Neuron (in vitro differentiated cells): ENCODE results near the gene CYP26C1.
"Not testable (repeated sequence)": the region's sequence is repeated elsewhere in the genome, so short reads cannot be mapped to it uniquely, and the experiment has no call there.

ENCODE experiments used
- H2AFZ ChIP-seq: one replicate; pipeline ENCODE4 v1.6.1; 2013; ENCODE audit warnings: low read depth, mild to moderate bottlenecking, inconsistent platforms, low read length, moderate library complexity
- H3K27me3 ChIP-seq: one replicate; pipeline ENCODE4 v1.6.1; 2013; ENCODE audit warnings: low read length; ENCODE audit not compliant: insufficient read depth
- H3K36me3 ChIP-seq: one replicate; pipeline ENCODE4 v1.6.1; 2013; ENCODE audit warnings: low read length; ENCODE audit not compliant: insufficient read depth
- H3K4me1 ChIP-seq: one replicate; pipeline ENCODE4 v1.6.1; 2013; ENCODE audit warnings: low read length; ENCODE audit not compliant: insufficient read depth
- H3K4me3 ChIP-seq: 2 replicates; pipeline ENCODE4 v1.5.1; 2013; ENCODE audit warnings: mild to moderate bottlenecking, low read length, moderate library complexity
- H3K9me3 ChIP-seq: one replicate; pipeline ENCODE4 v1.6.1; 2013; ENCODE audit warnings: low read length

CYP26C1 gene

GRCh38 chr10:93091960-93092359 is 31.4 kb downstream of the CYP26C1 start:
- Histone ChIP-seq H2AFZ (no peak overlapping the region), H3K4me3 (no peak overlapping the region), H3K27me3 (no peaks in the 10 kb centered on the region), H3K4me1 (peaks cover 4% of the 10 kb centered on the region), H3K9me3 (no peaks in the 10 kb centered on the region), H3K36me3 (no peaks in the 10 kb centered on the region)

- Histone ChIP-seq H3K4me3 (no peak overlapping the region), H3K4me1 (no peaks in the 10 kb centered on the region), H2AFZ (no peak overlapping the region), H3K27me3 (no peaks in the 10 kb centered on the region), H3K36me3 (no peaks in the 10 kb centered on the region), H3K9me3 (no peaks in the 10 kb centered on the region)
Observed at GRCh38 chr10:93095225-93095624, 34.6 kb downstream of the CYP26C1 start.

DNA sequence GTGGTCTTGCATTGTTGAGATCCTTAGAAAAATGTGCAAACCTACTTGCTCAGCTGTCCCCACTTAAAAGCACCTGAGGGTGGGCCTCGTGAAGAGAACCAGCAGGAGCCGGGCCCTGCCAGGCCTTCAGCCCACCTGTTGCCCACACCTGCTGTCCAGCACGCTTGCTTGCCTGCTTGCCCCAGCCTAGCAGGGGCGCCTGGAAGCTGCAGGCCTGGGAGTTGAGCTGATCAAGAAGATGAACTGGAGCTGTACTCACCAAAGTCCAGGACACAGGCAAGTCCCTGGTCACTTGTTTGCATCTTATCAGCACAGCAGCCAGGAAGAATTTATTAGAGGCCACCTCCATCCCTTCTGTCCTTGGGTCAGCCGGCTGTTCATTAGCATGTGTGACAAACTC is 36.3 kb downstream of the CYP26C1 start:
- Histone ChIP-seq H3K4me3 (no peak overlapping the region), H3K36me3 (no peaks in the 10 kb centered on the region), H2AFZ (no peak overlapping the region), H3K27me3 (no peaks in the 10 kb centered on the region), H3K4me1 (no peaks in the 10 kb centered on the region), H3K9me3 (no peaks in the 10 kb centered on the region)

- no peak overlapping the region for H3K4me3 ChIP-seq
- no peaks in the 10 kb centered on the region for H3K36me3 ChIP-seq
- no peaks in the 10 kb centered on the region for H3K9me3 ChIP-seq
- H3K27me3 ChIP-seq = no peaks in the 10 kb centered on the region
- H2AFZ ChIP-seq = no peak overlapping the region
- H3K4me1 ChIP-seq = no peaks in the 10 kb centered on the region
Observed at GRCh38 chr10:93097386-93097785, 36.8 kb downstream of the CYP26C1 start.

DNA sequence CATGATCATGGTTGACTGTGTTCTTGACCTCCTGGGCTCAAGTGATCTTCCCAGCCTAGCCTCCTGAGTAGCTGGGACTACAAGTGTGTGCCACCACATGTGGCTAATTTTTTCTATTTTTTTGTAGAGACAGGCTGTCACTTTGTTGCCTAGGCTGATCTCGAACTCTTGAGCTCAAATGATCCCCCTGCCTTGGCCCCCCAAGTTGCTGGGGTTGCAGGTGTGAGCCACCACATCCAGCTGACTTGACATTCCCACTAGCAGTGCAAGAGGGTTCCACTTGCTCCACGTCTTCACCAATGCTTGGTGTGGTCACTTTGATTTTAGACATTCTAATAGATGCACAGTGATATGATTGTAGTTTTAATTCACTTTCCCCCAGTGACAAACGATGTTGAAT is 38.2 kb downstream of the CYP26C1 start:
- Histone ChIP-seq H2AFZ (no peak overlapping the region), H3K4me1 (no peaks in the 10 kb centered on the region), H3K36me3 (no peaks in the 10 kb centered on the region), H3K4me3 (no peak overlapping the region), H3K27me3 (no peaks in the 10 kb centered on the region), H3K9me3 (no peaks in the 10 kb centered on the region)

DNA sequence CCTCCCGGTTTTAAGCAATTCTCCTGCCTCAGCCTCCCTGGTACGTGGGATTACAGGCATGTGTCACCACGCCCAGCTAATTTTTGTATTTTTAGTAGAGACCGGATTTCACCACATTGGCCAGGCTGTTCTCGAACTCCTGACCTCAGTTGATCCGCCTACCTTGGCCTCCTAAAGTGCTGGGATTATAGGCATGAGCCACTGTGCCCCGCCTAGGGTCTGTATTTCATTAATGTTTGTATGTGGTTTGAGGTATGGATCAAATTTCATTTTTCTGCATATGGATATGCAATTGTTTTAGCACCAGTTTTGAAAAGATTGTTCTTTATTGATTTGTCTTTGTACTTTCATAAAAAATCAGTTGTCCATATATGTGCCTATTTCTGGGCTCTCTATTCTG is 39.1 kb downstream of the CYP26C1 start:
- no peaks in the 10 kb centered on the region for H3K27me3 ChIP-seq
- no peak overlapping the region for H3K4me3 ChIP-seq
- H3K4me1 ChIP-seq = no peaks in the 10 kb centered on the region
- H3K9me3 ChIP-seq = no peaks in the 10 kb centered on the region
- H3K36me3 ChIP-seq = no peaks in the 10 kb centered on the region
- no peak overlapping the region for H2AFZ ChIP-seq

- not testable (repeated sequence) for H3K27me3 ChIP-seq, H3K36me3 ChIP-seq, H3K9me3 ChIP-seq, H2AFZ ChIP-seq, H3K4me3 ChIP-seq, H3K4me1 ChIP-seq
Observed at GRCh38 chr10:93101148-93101547, 40.5 kb downstream of the CYP26C1 start.

DNA sequence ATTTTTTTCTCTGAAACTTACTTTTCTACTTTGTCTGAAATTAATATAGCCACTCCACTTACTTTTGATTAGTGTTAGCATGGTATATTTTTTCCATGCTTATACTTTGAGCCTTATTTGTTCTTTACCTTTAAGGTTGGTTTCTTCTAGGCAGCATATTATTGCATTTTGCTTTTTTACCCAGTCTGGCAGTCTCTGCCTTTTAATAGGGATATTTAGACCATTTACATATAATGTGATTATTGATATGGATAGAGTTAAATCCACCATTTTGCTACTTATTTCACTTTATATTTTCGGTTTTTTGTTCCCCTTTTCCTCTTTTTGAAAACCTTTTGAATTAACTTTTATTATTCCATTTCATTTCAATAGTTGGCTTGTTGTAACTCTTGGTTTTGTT is 43.4 kb downstream of the CYP26C1 start:
- Histone ChIP-seq H3K4me3 (no peak overlapping the region), H3K9me3 (no peaks in the 10 kb centered on the region), H3K4me1 (no peaks in the 10 kb centered on the region), H3K27me3 (no peaks in the 10 kb centered on the region), H3K36me3 (no peaks in the 10 kb centered on the region), H2AFZ (no peak overlapping the region)

DNA sequence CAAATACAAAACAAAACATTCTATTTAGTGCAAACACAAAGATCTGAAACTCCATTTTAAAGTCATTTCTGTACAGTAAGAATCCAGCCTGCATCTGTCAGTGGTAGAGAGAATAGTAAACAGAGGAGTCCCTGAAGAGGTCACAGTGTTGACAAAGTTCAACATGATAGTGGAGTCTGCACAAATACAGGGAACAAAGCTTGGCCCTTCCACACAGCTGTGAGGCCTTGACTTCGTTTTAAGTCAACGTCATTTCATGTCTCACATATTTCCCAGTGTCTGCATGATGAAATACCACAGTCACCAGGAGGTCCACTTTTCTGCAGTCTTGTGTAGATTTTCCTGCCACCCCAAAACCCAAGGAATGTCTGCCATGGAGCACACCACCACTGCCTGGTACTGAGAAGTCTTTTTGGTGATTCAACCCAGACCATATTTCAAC is 46.1 kb downstream of the CYP26C1 start:
- H3K4me1 ChIP-seq = no peaks in the 10 kb centered on the region
- no peaks in the 10 kb centered on the region for H3K27me3 ChIP-seq
- no peak overlapping the region for H3K4me3 ChIP-seq
- no peak overlapping the region for H2AFZ ChIP-seq
- no peaks in the 10 kb centered on the region for H3K9me3 ChIP-seq
- H3K36me3 ChIP-seq = no peaks in the 10 kb centered on the region

DNA sequence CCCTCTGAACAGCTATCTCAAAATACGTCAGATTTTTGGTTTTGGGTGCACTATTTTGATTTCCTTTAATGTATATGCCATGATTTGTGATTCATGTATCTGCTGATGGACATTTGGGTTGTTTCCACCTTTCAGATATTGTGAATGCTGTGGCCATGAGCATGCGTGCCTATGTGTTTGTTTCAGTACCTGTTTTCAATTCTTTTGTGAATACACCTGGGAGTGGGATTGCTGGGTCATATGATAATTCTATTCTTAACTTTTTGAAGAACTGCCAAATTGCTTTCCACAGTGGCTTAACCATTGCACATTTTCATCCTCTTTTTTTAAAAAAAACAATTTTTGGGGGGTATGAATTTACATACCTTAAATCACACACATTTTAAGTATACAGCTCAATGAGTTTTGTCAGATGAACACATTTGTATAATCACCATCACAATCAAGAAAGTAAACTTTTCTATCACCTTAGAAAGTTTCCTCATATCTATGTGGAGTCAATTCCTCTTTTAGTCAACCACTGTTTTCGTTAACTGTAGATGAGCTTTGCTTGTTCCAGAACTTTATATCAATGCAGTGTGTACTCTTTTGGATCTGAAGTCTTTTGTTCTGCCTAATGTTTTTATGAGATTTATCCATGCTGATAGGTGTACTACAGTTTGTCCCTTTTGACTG is 50.0 kb downstream of the CYP26C1 start:
- H3K27me3 ChIP-seq = no peaks in the 10 kb centered on the region
- no peak overlapping the region for H2AFZ ChIP-seq

GRCh38 chr10:93113042-93113441 is 52.4 kb downstream of the CYP26C1 start:
- no peak overlapping the region for H2AFZ ChIP-seq
- H3K4me3 ChIP-seq = no peak overlapping the region
- no peaks in the 10 kb centered on the region for H3K27me3 ChIP-seq
- no peaks in the 10 kb centered on the region for H3K9me3 ChIP-seq
- H3K4me1 ChIP-seq = no peaks in the 10 kb centered on the region
- H3K36me3 ChIP-seq = no peaks in the 10 kb centered on the region

More for the DNA sequence above, 50.0 kb downstream of the CYP26C1 start:
- H3K9me3 ChIP-seq = no peaks in the 10 kb centered on the region
- H3K4me3 ChIP-seq = no peak overlapping the region
- no peaks in the 10 kb centered on the region for H3K36me3 ChIP-seq
- no peaks in the 10 kb centered on the region for H3K4me1 ChIP-seq

GRCh38 chr10:93115661-93116383 is 55.2 kb downstream of the CYP26C1 start:
- Histone ChIP-seq H3K4me1 (no peaks in the 10 kb centered on the region), H3K36me3 (no peaks in the 10 kb centered on the region), H2AFZ (no peak overlapping the region), H3K27me3 (no peaks in the 10 kb centered on the region), H3K4me3 (no peak overlapping the region), H3K9me3 (no peaks in the 10 kb centered on the region)
